Ammon's horn (tissue), 1 donor: ENCODE results near the gene CYB561D2.
"Not testable (repeated sequence)": the region's sequence is repeated elsewhere in the genome, so short reads cannot be mapped to it uniquely, and the experiment has no call there.

Experiments used
- DNase-seq: peaks from one replicate; pipeline ENCODE4 v3.0.0-alpha.2; 2016; ENCODE audit warnings: low spot score

CYB561D2 gene, protein sequence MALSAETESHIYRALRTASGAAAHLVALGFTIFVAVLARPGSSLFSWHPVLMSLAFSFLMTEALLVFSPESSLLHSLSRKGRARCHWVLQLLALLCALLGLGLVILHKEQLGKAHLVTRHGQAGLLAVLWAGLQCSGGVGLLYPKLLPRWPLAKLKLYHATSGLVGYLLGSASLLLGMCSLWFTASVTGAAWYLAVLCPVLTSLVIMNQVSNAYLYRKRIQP

DNA sequence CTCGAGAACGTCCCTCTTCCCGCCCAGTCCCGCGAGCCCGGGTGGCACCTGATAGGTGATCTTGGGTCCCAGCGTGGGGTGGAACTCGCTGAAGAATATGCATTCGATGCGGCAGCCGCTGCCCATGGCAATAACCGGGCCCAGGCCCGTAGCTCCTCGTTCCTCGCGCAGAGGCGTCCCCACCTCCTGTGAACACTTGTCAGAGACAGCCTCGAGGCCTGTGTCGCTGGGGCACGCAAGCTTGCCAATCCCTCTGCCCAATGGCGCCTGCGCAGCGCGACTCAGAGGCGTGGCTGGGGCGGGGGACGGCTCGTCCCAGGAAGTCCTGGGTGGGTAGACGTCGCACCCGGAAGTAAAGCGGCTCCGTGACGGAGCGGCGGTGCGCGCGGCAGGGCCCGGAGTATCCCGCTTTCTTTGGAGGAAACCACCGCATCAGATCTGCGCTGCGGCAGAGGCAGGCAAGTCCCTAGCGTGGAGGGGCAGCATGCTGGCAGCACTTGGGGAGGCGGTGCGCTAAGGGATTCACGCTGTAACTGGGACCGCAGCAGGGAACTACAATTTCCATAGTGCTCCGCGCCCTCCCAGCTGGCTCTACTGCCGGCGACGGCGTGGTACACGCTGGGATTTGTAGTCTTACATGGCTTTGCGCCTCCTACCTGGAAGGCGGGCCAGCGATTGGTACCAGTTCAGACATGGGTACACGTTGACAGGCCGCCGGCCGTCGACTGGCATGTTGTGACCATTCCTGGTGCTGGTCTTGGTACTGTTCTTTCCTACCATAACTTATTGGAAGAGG is at the start of gene CYB561D2, which contains the start of gene NPRL2:
Gene CYB561D2 (plus strand): TSS at position 336 of the 796 bp plus-strand sequence. CDS start 572 bp downstream, outside the sequence.
Gene NPRL2 (minus strand): TSS at position 249 of the 796 bp plus-strand sequence. CDS start 123 bp downstream, at position 126.
- peak; percentile 99 for DNase-seq

DNA sequence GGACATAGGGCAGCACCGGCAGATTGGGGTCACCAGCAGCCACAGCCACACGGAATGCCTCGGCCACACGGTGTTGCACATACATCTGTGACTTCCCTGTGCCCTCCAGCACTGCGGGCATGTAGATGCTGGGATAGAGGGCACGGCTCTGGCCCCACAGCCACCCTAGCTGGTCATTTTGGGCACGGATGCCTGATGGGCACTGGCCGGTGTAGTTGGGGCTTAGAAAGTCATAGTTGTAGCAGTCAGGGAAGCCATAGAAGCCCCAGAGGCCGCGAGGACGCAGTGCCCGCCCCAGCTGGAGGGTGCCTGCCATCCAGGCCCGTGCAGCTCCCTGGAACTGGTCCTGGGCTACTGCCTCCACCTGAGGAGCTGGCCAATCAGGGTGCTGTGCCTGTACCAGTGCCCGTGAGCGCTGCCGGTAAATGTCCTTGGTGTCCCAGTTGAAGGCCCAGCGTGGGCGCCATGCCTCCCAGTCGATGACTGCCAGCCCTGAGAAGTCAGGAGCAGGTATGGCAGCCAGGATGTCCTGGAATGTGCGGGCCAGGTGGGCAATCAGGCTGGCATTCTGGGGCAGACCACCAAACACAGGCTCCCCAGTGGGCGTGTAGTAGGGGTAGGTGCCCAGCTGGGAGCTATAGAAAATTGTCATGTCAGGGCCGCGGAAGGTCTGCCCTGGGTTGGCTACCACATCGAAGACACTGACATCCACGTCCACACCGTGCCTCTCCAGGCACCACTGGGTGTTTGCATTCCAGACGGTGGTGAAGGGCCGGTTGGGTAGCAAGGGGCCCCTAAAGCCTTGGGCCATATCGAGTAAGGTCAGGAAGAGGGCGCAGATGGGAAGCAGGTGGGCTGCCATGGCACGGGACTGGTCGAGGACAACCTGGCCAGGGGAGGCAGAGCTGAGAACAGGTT is 48.3 kb upstream of the CYB561D2 start:
- no peak for DNase-seq

DNA sequence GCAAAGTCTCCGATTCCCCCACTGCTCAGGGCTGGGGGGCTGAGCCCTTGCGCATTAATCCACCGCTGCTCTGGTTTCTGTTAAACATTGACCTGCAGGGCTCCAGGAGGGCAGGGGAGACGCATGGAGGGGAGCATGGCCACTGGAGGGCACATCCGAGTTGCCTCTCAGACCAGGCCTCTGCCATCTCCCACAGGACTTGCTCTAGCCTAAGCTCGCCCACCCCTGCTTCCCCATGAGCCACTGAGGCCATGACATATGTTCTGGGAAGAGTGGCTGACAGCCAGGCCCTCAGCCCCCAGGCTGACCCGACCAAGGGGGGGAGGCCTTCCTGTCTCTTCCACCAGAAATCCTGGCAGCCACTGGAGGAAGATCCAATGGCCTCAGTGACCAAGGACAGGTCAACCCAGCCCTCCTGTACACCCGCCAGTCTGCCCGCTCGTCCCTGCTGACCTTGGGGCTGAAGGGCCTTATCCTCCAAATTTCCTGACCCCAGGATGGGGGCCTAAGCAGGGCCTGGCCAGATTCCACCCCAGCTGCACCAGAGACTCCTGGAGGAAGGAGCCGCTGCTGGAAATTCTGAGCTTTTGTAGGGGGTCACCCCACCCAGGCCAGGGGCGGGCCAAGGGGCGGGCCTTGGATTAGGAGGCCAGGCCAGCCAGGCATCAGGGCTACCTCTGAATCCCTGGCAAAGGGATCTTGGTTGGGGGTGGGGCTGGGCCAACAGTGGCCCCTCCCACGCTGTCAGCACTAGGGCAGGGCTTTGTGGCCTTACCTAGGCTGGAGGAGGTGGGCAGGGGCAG is 47.4 kb upstream of the CYB561D2 start, which contains the start of gene HYAL1:
Gene HYAL1 (minus strand): TSS at position 562 of the 803 bp plus-strand sequence. CDS start 618 bp downstream, outside the sequence.
- peak; percentile 13 for DNase-seq

DNA sequence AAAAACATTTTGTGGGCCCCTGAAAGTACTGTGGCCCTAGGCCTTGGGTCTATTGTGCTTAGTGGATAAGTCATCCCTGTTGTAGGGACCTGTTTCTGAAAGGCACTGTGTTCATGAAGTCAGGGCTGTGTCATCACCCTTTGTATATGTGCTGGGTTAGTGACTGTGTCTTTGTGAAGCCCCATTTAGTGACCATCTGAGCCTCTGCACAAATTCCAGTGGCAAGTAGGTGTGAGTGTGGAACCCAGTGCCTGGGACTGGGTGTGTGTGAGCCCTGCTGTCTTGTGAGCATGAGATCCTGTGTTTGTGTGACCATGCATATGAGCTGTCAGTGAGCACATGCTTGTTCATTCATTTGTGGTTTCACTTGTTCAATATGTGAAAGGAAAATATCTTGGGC is 46.1 kb upstream of the CYB561D2 start:
- no peak for DNase-seq

DNA sequence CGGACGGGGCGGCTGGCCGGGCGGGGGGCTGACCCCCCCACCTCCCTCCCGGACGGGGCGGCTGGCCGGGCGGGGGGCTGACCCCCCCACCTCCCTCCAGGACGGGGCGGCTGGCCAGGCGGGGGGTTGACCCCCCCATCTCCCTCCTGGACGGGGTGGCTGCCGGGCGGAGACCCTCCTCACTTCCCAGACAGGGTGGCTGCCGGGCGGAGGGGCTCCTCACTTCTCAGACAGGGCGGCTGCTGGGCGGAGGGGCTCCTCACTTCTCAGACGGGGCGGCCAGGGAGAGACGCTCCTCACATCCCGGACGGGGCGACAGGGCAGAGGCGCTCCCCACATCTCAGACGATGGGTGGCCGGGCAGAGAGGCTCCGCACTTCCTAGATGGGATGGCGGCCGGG is 38.6 kb upstream of the CYB561D2 start:
- not testable (repeated sequence) for DNase-seq

DNA sequence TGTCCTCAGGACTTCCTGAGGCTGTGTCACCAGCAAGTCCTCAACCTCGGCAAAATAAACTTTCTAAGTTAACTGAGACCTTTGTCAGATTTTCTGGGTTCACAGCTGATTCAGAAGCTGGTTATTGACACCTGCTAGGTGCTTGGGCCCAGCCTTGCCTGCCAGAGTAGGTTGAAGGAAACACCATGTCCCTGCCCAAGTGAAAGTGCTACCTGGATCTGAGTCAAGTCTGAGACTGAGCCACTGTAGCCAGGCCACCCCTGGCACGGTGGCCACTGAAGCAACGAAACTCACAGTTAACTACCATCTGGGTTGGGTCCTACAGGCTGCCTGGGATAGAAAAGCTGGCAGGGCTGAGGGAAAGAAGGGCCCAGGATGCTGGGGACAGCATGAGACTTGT is 36.3 kb upstream of the CYB561D2 start:
- DNase-seq = no peak

DNA sequence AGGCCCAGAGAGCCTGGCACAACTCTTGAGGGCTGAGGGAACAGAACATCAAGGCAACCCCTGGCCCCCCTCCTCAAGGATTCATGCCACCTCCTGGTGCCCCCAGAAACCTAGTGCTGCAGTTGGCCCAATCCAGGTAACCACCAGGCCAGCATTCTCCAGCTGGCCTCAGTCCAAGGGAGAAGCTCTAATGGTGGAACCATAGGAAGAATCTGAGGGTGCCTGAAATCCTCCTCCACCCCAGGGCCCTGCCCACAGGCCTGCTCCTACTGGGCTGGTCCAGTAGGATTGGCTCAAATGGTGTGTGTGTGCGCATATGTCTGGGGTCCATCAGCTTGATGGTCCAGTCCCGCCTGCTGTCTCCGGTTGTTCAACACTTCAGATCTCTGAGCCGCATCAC is 35.8 kb upstream of the CYB561D2 start:
- DNase-seq = no peak

DNA sequence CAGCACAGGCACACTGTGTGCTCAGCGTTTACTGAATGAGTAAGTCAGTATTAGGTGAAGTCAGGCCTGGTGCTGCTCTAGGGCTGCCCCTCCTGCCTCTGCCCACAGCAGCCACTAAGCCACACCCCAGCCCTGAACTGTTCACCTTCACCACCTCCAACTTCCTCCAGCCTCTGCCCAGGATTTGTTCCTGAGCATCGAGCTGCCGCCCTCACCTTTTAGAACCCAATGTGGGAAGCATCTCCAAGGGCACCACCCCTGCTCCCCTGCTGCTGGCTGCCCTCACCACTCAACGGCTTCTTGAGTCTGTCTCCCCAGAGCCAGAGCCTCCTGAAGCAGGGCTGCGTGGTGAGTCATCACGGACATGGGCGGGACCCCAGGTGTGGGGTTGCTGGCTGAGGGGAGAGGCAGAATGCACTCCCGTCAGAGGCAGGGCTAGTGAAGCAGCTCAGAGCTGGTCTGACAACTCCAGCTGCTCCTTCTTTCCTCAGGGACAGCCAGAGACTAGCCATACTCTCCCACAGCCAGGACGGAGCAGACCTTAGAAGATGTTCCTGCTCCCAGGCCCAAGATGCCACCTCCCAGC is 33.9 kb upstream of the CYB561D2 start:
- DNase-seq = no peak

DNA sequence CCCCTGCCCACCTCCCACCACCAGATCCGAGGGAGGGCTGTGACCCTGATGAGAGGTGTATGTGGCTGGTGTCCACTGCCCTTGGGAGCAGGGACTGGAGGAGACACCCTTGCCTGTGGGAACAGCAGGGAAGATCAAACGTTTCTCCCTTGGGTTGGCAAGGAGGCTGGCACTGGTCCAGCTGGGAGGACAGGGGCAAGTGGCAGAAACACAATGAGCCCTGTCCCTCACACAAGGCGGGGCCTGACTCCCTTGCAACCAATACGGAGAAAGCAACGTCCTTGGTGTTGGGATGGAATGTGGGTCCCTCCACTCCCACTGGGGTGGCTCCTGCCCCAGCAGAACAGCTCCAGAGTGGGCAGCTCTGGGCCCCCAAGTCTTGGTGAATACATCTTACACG is 33.4 kb upstream of the CYB561D2 start:
- no peak for DNase-seq

DNA sequence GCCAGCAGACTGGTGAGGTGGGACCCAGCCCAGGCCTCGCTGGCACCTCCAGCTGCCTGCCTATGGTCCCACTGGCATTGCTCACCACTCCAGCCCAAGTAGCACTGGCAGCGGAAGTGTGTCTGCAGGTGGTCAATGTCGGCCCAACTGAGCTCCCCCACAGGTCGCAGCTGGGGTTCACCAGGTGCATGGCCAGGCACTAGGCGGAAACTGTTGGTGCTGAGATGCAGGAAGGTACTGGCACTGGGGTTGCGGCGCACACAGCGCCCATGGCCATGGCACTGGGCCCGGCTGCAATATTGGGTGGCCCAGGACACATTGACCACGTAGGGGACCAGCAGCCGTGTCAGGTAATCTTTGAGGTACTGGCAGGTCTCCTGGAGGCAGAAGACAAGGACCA is 32.5 kb upstream of the CYB561D2 start:
- DNase-seq = no peak

DNA sequence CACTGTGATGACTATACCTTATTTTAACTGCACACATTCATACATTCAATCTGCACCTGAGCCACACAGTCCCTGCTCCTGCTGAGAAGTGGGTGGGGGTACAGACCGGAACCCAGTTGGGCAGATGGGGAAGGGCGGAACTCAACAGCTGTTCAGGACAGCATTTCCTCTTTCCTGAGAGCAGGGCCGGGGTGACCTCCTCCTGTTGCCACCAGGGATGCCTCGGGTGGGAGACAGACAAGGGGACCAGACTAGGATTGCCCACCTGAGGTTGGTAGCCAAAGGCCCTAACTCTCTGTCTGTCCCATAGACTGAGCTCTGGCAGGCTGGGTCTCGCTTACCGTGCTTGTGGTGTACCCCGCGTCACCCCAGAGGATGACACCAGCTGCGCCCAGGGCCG is 32.0 kb upstream of the CYB561D2 start:
- DNase-seq = no peak

DNA sequence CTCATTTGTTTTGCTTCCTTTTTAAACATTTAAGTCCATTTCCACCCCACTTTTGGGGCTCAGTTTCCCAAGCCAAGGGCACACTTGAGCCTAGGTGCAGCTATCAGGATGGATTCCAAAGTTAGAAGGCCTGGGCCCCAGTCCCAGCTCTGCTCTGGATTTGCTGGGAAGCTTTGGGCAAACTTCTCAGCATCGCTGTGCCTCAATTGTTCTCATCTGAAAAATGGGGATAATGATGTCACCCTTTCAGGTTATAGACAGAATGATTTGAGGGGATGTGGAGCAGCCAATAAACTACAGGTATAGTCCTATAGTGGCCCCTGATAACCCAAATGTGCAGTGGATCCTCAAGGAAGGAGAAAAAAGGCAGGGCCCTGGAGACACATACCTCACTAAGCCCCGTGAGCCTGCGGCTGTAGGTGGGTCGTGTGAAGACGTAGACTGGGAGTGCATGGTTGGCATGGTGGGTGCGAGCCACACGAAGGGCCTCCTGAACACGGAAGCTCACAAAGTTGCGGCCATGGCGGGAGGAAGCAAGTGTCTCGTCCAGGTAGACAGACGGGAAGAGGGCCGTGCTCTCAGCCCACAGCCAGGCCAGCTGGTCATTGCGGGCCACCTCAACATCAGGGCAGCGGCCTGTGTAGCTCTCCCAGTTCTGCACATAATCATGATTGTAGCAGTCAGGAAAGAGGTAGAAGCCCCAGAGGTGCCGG is 31.3 kb upstream of the CYB561D2 start:
- no peak for DNase-seq

DNA sequence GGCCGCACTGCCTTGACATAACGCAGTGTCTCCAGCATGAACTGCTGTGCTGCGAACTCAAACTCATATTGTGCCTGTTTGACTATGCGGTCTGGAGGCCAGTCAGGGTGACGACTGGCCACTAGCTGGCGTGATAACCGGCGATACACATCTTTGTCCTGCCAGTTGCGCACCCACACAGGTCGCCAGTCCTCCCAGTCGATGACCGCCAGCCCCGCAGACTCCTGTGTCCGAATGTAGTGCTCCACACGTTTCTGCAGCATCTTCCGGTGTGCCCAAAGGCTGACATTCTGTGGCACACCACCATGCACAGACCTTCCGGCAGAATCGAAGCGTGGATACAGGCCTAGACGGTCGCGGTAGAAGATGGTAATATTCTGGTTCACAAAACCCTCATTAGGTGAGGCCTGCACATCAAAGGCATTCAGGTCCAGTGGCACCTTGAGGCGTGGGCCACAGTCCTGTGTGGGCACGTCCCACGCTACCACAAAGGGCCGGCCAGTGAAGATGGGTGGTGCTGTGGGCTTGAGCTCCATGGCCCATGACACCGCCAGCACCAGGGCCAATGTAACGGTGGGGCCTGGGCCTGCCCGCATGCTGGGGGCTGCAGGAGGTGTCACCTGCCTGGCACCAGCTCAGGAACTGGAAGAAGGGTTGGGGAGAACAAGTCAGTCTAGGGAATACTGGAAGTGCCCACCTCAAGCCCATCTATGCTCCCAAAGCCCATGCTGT is 30.6 kb upstream of the CYB561D2 start:
- no peak for DNase-seq

DNA sequence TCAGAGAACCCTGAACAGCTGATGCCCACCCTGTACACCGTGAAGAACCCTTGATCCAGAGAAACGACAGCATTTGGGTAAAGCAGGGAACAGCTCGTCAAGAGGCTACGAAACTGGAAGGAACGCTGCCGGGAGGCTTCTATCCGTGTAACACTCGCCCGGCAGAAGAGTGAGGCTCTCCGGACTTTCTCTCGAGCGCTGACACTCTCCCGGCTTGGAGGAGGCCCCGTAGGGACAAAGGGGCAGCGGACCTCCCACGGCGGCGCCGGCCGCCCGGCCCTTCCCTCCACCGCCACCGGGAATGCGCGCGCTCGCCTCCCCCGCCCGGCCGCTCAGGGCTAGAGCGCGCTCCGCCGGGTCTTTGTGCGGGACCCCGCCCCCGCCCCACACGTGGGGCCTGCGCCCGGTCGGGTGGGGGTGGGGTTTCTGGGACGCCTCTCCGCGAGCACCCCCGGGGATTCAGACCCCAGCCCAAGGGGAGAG is 29.8 kb upstream of the CYB561D2 start:
- DNase-seq = peak; percentile 84

DNA sequence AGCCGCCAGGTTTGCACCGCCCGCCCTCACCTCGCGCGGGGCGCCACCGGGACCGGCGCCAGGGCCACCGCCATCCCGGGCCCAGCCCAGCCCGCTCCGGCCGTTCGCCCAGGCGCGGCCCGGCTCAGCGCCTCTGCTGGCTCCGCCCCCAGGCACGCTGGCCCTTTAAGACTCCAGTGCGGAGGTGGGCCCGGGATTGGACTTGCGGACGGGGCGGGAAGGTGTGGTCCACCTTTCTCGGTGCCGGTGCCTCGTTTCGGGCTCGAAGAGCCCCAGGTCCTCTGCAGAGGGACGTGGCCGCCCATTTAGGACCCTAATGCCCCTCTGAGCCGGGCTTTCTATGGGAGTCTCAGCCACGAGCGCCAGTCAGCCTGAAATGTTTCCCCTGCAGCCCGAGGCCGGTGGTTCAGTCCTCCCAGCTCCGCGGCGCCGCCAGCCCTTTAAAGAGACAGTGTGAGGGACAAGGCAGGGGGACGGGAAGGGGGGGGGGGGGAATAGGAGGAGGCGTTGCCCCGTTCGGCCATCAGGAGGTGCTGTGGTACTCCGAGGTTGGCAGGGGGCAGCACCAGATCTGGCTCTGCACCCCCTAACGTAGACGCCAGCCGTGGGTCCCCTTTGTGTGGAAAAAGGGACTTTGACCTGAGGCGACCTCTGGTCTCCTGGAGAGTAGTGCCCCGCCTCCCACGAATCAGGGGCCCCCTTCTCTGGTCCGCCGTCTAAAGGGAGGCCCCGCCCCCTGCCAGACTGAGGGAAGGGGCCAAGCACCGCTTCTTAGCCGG is 29.1 kb upstream of the CYB561D2 start:
- peak; percentile 93 for DNase-seq

DNA sequence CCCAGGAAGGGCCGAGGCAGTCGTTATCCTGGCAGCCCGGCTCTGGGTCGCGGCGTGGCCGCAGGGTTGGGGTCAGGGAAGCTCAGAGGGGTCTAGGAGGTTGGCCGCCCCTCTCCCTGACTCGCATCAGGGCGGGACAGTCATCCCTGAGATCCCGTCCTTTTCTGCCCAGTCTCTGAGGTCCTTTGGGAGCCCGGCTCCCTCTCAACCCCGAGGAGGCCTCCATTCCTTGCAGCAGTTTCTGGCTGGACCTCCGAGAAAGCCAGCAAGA is 28.6 kb upstream of the CYB561D2 start:
- no peak for DNase-seq

DNA sequence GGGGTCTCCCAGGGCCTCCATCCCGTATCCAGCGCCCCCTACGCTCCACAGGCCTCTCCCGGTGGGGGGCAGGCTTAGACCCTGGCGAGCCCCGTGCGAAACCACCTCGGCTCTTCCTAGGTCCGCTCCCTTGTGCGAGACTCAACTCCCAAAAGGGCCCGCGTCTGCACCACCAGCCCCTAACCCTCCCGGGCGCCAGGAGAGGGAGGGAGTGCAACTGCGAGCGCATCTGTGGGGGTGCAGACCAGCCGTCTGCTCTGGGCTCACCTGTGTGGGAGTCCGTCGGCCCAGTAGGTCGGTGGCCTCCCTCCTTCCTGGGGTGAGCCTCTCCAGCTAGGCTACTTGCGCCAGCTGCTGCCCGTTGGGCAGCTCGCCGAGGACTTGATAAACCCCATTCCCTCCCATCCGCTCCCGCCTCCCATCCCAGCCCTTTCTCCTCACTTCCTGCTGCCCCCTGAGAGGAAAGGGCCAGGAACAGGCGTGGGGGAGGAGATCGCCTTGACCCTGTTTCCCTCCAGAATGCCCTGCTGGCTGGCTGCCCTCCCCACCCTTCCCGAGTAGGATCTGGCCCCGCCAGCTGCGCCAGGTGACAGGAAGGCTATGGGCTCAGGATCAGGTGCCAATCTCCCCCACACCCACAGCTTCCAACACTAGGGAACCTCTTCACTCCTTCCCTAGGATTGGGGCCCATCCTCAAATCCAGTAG is 28.1 kb upstream of the CYB561D2 start, which contains the start of gene HYAL2:
Gene HYAL2 (minus strand): TSS at position 360 of the 706 bp plus-strand sequence. CDS start 2,256 bp downstream, outside the sequence.
- DNase-seq = no peak

DNA sequence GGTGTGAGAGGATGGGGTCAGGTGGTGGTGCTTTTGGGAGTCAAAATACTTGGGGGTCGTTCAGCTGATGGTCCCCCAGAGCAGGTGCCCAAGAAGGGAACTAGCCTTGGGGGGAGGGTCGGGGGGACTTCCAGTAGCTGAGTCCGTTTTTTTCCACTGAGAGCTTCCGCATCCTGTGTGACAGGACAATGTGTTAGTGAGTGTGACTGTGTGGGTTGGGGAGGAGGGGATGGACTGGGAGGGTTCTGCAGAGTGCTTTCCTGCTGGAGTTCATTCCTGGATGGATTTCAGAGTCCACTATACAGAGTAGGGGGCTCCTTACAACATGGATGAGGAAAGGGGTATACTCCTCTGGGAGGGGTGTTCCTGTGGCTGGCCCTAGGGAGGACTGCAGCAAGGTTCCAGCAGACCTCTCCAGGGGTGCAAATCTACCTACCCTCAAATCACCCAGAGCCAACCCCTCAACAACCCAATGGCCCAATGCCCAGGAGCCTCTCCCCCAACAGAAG is 27.5 kb upstream of the CYB561D2 start:
- DNase-seq = no peak
